NCI-H146 (cell line): ENCODE measurements around the gene MAPK6.

Source experiments
- DNase-seq: peaks from one replicate; lab custom pipeline; 2025; lab: John Stamatoyannopoulos, UW

MAPK6 gene

GRCh38 chr15:52103217-52104207 lies 84.5 kb downstream of the MAPK6 start:
- DNase-seq, result no peak

GRCh38 chr15:52104532-52105004 lies 85.5 kb downstream of the MAPK6 start:
- no peak for DNase-seq

- DNase-seq, result no peak
Observed at GRCh38 chr15:52105846-52106245, 86.8 kb downstream of the MAPK6 start.

GRCh38 chr15:52106641-52107040 lies 87.6 kb downstream of the MAPK6 start:
- DNase-seq, result no peak

DNA sequence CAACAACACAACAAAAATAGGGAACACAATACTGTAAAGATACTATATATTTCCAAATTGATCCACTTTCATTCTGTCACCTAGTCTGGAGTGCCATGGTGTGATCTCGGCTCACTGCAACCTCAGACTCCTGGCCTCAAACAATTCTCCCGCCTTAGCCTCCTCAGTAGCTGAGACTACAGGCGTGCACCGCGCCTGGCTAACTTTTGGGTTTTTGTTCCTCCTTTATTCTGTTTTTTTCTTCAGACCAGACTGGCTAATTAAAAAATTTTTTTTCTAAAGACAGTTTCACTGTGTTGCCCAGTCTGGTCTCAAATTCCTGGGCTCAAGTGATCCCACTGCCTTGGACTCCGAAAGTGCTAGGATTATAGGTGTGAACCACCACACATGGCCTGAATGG lies 88.2 kb downstream of the MAPK6 start:
- no peak for DNase-seq

GRCh38 chr15:52109559-52110451 lies 90.8 kb downstream of the MAPK6 start:
- no peak for DNase-seq

DNA sequence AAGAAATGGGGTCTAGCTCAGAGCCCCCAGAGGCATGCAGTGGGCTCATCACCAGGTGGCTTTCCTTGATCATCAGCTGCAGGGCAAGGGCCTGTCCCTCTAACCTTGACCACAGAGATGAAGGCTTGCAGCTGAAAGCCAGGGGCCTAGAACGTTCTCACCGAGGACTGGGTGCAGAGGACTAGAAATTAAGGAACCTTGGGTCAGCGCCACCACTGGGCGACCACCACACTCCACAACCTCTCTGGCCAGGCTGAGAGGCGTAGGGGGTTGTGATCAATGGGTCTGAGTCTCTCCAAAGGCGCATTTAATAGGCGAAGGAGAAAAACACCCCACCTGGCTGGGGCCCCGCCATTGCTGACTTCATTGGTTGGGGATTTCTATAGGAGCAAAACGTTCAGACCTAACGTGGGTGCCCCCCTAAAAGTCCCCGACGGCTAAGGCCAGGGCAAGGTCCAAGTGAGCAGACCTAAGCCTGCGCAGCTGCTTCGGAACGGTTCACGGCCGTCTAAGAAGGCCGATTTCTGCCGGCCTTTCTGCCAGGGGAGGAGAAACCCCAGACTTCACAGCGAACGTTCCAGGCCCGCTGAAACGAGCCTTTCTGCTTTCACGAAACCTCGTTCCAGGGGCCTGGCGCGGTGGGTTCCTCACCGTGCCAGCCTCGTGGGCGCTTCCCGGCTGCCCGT lies 92.6 kb downstream of the MAPK6 start:
- DNase-seq, result no peak

DNA sequence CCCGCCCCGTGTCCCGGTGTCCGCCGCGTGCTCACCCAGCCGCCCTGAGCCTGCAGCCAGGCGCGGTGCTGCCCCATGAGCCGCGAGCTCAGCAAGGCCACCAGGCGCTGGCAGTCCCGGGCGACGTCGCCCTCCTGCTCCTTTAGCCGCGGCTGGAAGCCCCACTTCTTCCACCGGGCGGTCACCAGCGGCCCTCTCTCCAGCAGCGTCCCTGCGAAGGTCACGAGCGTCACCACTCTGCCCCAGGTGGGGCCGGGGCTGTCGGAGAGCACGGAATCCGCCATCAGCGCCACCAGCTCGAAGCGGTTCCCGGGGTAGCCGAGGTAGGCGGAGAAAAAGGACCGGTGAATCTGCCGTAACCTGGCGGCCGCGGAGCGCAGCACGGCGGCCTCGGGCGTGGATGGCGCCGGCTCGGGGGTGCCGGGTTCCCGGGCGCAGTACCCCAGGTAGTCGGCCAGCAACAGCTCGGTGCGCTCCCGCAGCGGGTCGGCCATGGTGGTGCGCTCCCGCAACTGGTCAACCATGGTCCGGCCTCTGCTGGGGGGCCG lies 93.3 kb downstream of the MAPK6 start:
- DNase-seq, result peak; percentile 54

GRCh38 chr15:52113235-52113634 lies 94.2 kb downstream of the MAPK6 start:
- no peak for DNase-seq

- no peak for DNase-seq
Observed at GRCh38 chr15:52113708-52114107, 94.7 kb downstream of the MAPK6 start.

DNA sequence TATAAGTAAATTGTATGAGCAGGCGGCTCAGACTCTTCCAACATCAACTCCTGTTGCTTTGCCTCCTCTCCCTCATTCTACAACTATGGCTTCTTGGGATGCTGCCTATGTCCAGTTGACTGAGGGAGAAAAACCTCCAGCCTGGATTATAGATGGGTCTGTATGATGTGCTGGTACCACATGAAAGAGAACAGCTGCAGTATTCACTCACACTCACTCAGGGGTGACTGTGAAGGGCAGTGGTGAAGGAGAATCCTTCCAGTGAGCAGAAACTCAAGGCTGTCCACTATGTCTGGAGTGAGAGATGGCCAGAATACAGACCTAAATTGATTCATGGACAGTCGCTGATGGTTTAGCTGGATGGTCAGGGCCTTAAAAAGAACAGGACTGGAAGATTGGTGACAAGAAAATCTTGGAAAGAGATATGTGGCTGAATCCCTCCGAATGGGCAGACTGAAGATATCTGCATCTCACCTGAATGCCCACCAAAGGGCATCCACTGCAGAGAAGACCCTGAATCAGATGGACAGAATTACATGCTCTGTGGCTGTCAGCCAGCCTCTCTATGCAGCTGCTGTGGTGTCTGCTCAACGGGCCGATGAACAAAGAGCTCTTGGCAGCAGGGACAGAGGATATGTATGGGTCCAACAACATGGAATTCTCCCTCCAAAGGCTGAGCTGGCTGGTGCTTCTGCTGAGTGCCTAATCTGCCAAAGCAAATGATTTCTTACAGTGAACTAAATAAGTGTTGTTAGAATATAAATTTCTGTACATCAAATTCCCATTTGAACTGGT lies 95.4 kb downstream of the MAPK6 start:
- no peak for DNase-seq

DNA sequence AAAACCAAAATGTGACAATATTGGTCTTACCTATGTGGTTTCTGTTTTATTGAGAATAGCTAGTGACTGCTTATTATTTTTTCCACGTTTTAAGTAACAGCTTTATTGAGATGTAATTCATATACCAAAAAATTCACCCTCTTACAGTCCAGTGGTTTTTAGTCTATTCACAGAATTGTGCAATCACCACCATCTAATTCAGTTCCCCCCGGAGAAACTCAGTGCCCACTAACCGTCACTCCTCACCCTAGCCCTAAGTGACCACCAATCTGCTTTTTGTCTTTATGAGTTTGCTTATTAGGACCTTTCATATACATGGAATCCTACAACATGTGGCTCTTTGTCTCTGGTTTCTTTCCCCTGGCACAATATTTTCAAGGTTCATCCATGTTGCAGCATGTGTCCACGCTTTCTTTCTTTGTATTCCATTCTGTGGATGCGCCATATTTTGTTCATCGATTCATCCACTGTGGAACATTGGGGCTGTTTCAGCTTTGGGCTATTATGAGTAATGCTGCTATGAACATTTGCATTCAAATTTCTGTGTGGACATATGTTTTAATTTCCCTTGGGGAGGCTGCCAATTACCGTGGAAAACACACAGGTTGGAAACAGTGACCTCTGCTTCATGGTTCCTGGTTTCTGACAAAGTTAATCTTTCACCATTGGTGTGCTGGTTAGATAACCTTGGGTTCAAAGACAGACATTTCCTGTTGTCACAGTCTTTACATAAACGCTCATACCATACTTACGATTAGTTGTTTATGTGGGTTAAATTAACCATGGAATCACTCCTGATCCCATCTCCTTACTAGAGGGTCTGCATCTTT lies 96.8 kb downstream of the MAPK6 start:
- DNase-seq, result peak; percentile 23
